SK-MEL-5 (cell line): Measurements from ENCODE around the gene RNF157. TPM values are rescaled to one million over a fixed set of nuclear protein-coding genes. Genes with fewer than 3 reads are reported as not detected.

Source experiments
- DNase-seq: peaks from one replicate; pipeline ENCODE4 v3.0.0-alpha.2; 2016; ENCODE audit warnings: low read depth, low spot score
- in situ Hi-C: cut with HindIII; loops from 2 replicates; pipeline ENCODE4 v1.10.0; 2016; ENCODE audit warnings: low sequenced_read_pairs, high pct_unique_total_duplicates, low pct_unique_long_range_greater_than_20kb
- total RNA-seq: library from RNA; depleted of rRNA; stranded (reverse); fragments of >200 nt; shearing (Covaris generic); gene quantifications from 2 replicates; pipeline ENCODE4 v1.2.3, GENCODE V29; 2014

The RNF157 gene
- total RNA-seq, 1 experiment from 2014 or later: 28.1 TPM

DNA sequence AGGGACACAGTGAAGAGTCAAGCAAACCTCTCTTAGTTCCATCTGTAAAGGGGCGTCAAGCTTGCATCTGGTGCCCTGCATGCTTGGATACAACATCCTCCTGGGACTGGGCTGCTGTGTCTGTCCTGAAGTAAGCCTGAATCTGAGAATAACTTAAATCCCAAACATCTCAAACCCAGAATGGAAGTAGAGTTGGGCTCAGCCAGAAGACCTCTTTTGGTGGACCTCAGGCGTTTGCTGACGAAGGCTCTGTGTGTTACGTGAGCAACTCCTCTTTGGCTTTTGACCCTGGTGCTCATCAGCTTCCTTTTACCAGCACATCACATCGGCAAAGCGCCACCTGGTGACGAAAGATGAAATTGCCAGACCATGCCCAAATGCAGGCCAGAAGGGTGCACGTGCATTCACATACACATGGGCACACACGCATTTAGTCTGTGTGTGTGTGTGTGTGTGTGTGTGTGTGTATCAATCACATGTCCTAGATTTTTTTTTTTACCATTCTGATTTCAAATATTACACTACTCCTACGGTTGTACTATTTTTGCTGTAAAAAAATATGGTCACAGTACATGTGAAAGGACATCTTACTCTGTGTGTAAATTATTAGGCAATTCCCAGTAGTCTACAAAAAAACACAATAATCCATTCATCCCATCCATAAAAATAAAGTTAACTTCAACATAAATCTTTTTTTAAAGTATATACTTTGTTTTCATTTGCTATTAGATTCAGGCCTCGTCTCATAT is 58.1 kb downstream of the RNF157 start:
- in situ Hi-C loops: loop anchor here (25.0 kb wide), 1 partner anchor 145 kb away; the partner anchor contains the start of gene EVPL

DNA sequence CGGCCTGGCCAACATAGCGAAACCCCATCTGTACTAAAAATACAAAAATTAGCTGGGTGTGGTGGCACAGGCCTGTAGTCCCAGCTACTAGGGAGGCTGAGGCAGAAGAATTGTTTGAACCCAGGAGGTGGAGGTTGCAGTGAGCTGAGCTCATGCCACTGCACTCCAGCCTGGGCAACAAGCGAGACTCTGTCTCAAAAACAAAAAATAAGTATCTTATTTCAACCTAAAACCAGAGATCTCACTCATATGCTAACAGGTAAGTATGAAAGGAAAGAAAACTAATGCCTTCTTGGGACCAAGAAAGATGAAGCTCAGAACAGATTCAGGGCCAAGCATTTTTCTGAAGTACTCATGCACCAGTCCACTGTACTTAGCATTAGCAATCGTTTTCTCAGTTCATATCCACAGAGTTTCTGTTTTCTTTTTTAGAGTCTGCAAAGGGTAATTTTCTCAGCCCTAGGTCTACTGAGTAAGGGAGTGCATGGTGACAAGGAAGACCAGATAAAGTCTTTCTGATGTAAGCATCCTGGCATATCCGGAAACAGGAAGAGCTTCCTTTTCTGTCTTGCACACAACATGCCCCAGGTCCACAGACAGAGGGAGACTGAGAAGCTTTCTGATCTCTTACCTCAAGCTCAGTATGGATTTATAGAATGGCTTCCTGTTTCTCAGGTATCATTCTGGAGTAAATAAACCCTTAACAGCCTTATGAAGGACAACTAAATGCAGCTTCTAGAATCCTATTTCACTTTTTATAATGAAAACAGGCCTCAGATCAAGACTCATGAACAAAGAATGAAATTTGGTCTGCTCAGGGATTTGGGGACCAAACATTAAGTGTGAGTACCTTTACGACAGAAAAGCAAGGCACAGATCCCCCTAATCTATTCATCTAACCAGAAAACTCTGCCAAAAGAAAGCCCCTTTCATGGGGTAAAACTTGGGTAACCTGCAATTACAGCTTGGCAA is 60.5 kb downstream of the RNF157 start:
- in situ Hi-C loops: loop anchor here (25.0 kb wide), 1 partner anchor 142 kb away; the partner anchor contains the start of gene EVPL
- peak; percentile 72 for DNase-seq

More for the DNA sequence above, 58.1 kb downstream of the RNF157 start:
- peak; percentile 99 for DNase-seq

DNA sequence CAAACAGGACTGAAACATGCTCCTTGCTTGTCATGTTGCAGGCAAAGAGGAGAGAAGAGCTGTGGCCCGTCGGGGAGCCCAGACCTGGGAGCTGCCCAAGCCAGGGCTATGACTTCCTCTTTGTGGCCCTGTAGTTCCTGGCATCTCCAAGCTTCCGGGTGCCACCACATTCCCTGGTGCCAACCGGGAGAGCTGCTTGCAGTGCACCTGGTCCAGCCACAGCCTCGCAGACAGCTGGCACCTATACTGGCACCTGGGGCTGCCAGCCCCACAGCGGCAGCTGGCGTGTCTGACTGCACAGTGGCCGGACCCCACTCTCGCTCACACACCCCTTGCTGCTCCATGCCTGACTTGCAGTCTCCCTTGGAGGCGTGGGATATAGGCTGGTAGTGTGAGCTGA is 62.2 kb downstream of the RNF157 start:
- in situ Hi-C loops: loop anchor here (25.0 kb wide), 1 partner anchor 141 kb away; the partner anchor contains the start of gene EVPL

DNA sequence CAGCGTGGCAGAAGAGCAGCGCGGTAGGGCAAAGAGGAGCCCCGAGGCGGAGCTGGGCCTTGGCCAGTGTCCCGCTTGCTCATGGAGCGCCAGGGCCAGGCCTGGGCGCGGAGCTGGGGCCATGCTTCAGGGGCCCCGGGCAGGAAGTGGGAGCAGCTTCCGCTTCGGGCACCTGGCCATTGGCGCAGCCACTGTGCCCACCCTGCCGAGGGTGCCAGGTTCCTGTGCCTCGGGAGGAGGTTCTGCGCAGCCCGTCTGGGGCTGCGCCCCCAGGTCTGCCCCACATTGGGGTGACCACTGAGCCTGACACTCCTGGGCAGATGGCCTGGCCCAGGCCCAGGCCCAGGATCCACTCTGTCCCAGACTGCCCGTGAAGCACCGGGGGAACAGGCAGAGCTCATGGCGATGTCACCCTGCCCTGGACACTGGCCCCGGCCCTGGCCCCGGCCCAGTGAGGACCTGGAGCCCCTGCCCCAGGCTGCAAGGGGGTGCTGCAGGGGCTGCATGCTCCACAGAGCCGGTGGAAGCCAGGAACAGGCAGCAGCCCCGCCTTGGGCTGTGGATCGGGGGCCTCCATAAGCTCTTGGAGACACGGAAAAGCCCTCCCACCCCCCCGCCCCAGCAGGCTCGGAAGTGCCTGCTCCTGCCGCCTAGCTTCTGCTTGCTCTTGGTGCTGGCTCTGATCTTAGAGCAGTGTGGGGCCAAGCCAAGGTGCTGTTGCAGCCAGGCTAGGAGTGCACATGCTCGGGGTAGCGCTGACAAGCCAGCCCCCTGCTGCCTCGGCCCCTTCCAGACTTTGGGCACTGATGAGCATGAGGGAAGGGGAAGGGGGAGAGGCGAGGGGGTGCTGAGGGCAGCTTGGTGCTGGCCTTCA is 63.4 kb downstream of the RNF157 start:
- in situ Hi-C loops: loop anchor here (25.0 kb wide), 1 partner anchor 140 kb away; the partner anchor contains the start of gene EVPL
- DNase-seq: no peak

More for the DNA sequence above, 62.2 kb downstream of the RNF157 start:
- no peak for DNase-seq

DNA sequence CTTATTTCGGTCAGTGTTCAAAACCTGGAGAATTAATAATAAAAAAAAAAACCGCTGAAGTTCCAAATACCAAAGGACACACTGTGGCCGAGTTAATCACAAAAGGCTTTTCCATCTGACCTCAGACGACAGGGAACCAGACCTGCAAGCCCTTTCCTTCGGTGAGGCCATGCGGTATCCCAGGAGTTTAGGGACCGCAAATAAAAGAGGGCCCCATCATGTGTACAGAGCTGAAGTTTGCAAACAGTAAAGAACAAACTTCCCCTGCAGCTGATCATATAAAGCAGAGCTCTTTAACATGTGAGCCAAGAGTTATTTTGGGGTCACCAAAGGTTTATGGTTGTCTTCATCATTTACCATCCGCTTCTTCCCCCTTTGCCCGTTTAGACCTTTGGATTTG is 66.3 kb downstream of the RNF157 start:
- in situ Hi-C loops: no loop called here

DNA sequence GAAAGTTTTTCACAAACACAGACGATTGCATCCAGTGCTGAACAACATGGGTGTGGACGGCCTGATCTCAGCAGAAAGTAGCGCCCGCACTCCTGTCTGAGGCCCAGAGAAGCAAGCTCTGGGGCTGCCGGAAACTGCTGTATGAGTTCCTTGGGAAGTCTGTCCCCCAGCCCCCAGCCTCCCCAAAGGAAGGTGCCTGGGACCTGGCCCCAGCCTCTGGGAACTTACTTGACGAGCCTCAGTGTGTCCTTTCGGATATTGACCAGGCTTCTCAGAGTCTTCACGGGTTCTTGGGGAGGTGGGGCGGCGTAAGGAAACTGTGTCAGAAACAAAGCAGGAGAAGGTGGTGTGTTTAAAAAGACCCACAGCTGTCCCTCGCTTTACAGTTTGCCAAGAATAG is 66.8 kb downstream of the RNF157 start:
- no peak for DNase-seq
- in situ Hi-C loops: no loop called here

More for the DNA sequence above, 66.3 kb downstream of the RNF157 start:
- DNase-seq: no peak

DNA sequence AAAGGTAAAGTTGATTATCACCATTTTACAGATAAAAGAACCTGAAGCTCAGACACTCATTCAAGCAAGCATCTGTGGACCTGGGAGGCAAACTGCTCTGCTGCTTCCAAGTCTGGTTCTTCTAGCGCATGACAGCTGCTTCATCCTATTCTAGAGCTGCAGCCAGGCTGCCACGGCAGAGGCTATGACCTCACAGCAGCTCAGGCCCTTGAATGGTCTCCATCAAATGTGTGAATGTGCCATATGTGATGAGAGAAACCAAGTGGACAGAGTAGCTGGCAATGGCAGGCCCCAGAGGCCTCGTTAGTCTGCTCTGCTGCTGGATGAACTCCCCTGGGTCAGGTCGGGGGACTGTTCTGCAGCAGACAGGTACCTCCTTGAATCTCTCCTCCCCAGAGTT is 68.6 kb downstream of the RNF157 start:
- in situ Hi-C loops: no loop called here

DNA sequence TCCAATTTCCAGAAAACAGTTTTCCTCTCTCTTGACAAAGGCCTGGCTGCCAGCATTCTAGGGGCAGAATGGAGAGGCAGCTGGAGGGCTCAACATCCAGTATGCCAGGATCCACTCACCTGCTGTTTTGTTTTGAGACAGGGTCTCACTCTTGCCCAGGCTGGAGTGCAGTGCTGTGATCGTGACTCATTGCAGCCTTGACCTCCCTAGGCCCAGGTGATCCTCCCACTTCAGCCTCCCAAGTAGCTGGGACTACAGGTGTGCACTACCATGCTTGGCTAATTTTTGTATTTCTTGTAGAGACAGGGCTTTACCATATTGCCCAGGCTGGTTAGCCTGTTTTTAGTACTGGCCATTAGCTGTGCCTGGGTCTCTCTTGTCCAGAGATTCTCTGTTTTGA is 70.2 kb downstream of the RNF157 start:
- in situ Hi-C loops: no loop called here
- DNase-seq: no peak

More for the DNA sequence above, 68.6 kb downstream of the RNF157 start:
- DNase-seq: no peak

DNA sequence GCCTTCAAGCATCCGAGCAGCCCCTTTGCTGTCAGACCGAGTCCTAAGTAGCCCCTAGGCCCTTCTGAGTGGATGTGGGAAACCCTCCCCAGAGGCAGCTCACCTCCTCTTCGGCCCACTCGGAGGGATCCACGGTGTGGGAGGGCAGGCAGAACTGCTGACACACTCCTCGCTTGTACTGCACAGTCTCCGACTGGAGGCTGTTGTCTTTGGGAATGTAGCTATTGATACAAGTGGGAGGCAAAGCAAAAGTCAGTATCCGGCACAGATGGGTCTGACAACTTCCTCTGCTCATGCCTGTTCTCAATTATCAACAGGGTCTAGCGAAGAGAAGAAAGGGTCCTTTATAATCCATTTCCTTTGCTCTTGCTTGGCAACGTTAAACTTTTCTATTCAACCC is 73.4 kb downstream of the RNF157 start:
- peak; percentile 70 for DNase-seq
- in situ Hi-C loops: no loop called here

DNA sequence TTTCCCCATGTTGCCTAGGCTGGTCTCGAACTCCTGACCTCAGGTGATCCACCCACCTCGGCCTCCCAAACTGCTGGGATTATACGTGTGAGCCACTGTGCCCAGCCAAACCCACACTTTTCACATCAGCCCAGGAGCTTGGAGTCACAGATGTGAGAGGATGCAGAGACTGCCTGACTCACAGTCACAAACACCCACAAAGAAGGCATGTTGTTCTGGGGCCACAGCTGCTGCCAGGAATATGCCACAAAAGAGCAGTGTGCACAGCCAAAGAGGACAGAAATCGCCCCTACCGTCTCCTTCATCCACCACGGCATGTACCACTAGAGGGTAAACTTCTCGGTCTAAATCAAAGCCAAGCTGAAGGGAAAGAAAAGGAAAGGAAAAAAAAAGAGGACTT is 74.1 kb downstream of the RNF157 start:
- DNase-seq: peak; percentile 50
- in situ Hi-C loops: no loop called here

DNA sequence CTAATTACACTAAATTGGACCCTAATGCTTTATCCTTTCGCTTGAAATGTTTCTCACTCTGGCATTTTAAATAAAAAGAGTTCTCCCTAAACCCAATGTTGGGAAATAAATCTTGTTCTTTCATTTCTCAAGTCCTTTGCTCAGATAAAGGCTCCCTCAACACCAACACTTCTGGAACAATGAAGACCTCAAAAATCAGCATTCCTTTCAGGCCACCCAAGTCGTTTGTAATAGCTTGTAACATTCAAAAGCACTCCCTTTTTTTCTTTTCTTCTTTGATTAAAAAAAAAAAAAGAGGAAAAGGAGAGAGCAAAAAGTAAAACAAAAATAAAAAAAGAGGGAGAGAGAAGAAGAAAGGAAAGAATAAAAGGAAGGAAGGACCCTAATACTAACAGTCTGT is 76.0 kb downstream of the RNF157 start:
- DNase-seq: no peak
- in situ Hi-C loops: no loop called here

DNA sequence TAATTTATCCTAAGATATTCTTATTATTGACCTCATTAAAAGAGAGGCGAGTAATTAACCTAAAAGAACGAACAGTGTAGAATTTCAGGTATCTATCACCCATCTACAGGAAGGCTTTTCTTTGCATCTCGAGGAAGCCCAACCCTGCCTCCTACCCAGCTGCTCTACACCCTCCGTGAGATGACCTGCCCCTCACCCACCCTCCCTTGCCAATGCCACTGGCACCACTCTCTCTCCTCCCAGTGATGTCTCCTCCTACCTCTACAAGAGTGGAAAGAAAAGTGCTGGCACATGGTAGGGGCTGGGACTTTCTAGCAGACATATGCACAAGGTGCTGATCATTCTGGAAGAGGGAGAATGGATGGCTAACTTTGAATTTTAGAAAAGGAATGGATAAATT is 76.4 kb downstream of the RNF157 start:
- in situ Hi-C loops: no loop called here
- DNase-seq: no peak

DNA sequence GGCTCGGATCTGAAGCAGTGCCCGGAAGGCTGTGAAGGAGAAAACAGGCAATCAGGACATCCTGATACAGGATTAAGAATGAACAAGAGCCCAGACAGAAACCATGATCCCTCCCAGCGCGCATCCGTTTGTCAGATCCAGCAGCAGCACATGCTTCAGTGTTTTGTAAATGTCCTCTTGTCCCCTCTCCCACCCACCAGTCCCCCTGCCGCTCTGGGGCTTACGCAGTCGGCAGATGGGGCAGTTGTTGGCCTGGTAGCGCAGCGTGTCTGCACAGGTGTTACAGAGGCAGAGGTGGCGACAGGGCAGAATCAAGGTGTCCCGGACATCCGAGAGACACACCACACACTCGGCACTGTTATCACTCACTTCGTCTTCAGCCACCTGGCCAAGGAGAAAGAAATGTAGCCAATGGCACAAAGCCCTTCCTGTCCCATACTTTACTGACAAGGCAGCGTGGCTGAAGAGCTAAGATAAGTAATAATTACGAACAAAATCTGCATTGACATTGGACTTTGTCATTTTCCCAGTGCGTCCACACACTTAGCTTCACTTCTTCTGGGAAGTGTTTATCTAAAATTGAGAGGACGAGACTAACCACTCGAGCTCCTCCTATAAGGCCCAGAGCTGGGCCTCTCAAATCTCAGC is 78.5 kb downstream of the RNF157 start:
- DNase-seq: no peak
- in situ Hi-C loops: no loop called here

DNA sequence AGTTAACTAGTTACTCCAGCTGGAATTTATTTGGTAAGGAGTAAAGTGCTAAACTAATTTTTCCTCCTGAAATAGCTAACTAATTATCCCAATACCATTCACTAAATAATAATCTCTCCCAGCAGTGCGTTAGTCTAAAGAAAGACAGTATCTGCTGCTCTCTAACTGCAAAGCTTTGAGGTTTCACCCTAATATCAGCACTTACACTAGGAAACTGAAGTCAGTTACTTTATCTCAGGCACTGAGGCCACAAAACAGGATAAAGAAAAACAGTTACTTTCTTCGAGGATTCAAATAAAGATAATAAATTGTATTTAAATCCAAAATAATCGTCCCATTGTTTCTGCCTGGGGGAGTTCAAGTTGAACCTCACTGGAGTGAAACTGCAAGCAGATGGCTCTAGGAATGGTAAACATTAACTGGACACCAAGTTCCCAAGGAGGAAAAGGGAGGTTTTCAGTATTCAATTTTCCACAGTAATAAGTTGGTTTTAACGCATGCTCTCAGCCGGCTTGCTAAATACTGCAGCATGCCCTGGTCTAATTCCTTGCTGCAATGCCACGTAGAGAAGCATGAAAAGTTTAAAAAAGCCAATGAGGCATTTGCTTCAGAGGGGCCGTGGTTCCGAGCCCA is 79.3 kb downstream of the RNF157 start:
- in situ Hi-C loops: no loop called here

DNA sequence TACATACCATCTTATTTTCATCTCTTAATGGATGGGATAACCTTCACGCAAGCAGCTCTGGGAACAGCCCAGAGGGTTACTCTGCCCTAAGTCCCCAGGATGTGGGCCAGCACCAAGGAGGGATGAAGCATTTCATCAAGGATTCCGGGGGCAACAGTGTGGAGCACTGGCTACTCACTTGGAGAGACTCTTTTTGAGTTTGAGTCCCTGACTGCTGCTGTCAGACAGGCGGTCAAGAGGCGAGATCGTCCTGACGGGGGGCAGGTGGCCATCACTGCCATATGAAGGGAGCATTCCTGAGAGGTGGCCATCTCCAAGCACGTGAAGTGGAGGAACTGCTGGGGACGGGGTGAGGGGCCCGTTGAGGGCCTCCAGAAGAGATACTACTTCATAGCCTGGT is 81.1 kb downstream of the RNF157 start:
- in situ Hi-C loops: no loop called here
- DNase-seq: no peak

More for the DNA sequence above, 79.3 kb downstream of the RNF157 start:
- DNase-seq: no peak

DNA sequence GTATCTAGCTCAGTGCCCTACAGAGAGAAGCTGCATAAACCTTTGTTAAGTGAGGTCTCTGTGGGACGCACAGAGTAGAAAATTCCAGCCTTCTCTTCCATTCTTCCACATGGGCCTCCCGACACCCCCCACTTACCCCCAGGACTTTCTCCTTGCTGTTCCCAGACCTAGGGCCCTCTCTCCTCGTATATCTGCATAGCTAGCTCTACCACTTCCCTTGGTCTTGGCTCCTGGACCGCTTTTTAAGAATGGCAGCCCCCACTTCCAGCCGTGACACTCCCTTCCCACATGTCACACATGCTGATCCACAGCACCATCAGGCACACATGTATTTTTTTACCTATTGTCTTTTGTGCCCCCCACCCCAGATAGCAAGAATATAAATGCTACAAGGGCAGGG is 82.5 kb downstream of the RNF157 start:
- DNase-seq: no peak
- in situ Hi-C loops: no loop called here

DNA sequence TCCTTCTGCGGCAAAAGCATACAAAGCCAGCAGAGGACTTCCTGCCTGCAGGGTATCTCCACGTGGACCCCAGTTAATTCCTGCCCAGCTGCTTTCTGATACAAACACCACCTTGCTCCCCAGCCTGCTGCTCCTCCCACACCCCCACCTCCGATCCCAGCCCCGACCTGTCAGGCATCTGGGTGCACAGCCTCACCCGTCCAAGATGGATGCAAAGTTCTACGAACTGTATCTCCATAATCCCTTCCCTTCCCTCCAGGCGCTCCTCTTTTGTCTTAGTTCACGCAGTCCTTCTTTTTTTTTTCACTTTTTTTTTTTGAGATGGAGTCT is 83.7 kb downstream of the RNF157 start:
- in situ Hi-C loops: no loop called here
- DNase-seq: no peak
